ENCODE data around the gene KCNJ6.
"Not testable (repeated sequence)": the region's sequence is repeated elsewhere in the genome, so short reads cannot be mapped to it uniquely, and the experiment has no call there.

KCNJ6 gene

GRCh38 chr21:37643862-37644261 lies 272.4 kb downstream of the KCNJ6 start:
- H3K4me3 ChIP-seq (ENCODE audit: low read length in 2 of 2); H3K27me3 ChIP-seq (ENCODE audit: control insufficient read depth in 2 of 2, insufficient read depth in 2 of 2, low read length in 2 of 2); H3K9ac ChIP-seq (ENCODE audit: low read depth in 1 of 2, low read length in 2 of 2); H3K36me3 ChIP-seq (ENCODE audit: control insufficient read depth in 2 of 2, insufficient read depth in 2 of 2, low read length in 2 of 2); H3K4me1 ChIP-seq (ENCODE audit: control insufficient read depth in 2 of 2, insufficient read depth in 2 of 2, low read length in 2 of 2); H3K9me3 ChIP-seq (ENCODE audit: control insufficient read depth in 2 of 2, low read length in 2 of 2); H3K27ac ChIP-seq (ENCODE audit: low read depth in 2 of 2, low read length in 2 of 2): not testable (repeated sequence)

GRCh38 chr21:37642493-37642892 lies 273.8 kb downstream of the KCNJ6 start:
- H3K9ac ChIP-seq (ENCODE audit: low read depth in 1 of 2, low read length in 2 of 2): no peak overlapping the region
- no peaks in the 10 kb centered on the region for H3K9me3 ChIP-seq (ENCODE audit: control insufficient read depth in 2 of 2, low read length in 2 of 2)
- H3K4me3 ChIP-seq (ENCODE audit: low read length in 2 of 2): no peak overlapping the region
- H3K4me1 ChIP-seq (ENCODE audit: control insufficient read depth in 2 of 2, insufficient read depth in 2 of 2, low read length in 2 of 2): no peaks in the 10 kb centered on the region
- peaks cover 4 to 7% of the 10 kb centered on the region in 2 donors for H3K27me3 ChIP-seq (ENCODE audit: control insufficient read depth in 2 of 2, insufficient read depth in 2 of 2, low read length in 2 of 2)
- no peak overlapping the region for H3K27ac ChIP-seq (ENCODE audit: low read depth in 2 of 2, low read length in 2 of 2)
- H3K36me3 ChIP-seq (ENCODE audit: control insufficient read depth in 2 of 2, insufficient read depth in 2 of 2, low read length in 2 of 2): no peaks in the 10 kb centered on the region

GRCh38 chr21:37639756-37640155 lies 276.5 kb downstream of the KCNJ6 start:
- Histone ChIP-seq H3K4me1 (ENCODE audit: control insufficient read depth in 2 of 2, insufficient read depth in 2 of 2, low read length in 2 of 2) (no peaks in the 10 kb centered on the region), H3K27me3 (ENCODE audit: control insufficient read depth in 2 of 2, insufficient read depth in 2 of 2, low read length in 2 of 2) (peaks cover 5 to 8% of the 10 kb centered on the region in 2 donors), H3K36me3 (ENCODE audit: control insufficient read depth in 2 of 2, insufficient read depth in 2 of 2, low read length in 2 of 2) (no peaks in the 10 kb centered on the region), H3K27ac (ENCODE audit: low read depth in 2 of 2, low read length in 2 of 2) (no peak overlapping the region), H3K4me3 (ENCODE audit: low read length in 2 of 2) (no peak overlapping the region), H3K9me3 (ENCODE audit: control insufficient read depth in 2 of 2, low read length in 2 of 2) (no peaks in the 10 kb centered on the region), H3K9ac (ENCODE audit: low read depth in 1 of 2, low read length in 2 of 2) (no peak overlapping the region)

DNA sequence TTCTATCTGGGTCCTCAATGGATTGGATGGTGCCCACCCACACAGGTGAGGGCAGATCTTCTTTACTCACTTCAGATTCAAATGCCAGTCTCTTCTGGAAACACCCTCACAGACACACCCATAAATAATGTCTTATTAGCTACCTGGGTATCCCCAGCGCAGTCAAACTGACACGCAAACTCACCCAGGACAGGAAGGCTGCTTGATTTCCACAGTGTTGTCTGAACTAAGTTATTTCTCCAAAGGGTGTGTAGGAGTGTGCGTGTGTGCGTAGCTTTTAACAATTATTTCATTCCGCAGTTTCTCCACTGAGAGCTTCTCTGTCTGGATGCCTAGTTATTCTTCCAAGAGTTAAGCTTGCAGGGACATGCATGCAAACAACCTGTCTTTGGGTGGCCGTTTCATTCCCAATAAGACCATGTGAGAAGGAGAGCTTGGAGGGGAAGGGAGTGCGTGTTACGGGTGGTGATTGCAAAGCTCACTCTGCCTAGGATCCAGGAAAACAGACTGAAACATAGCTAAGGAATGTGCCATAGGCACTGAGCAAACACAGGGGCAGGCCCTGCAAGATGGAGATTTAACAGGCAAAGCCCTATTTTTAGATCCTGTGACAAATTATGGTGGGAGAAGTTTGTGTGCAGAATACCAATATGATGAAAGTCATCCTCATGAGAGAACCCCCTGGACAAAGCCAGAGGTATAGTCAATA lies 280.0 kb downstream of the KCNJ6 start:
- no peak overlapping the region for H3K4me3 ChIP-seq (ENCODE audit: low read length in 2 of 2)
- no peak overlapping the region for H3K27ac ChIP-seq (ENCODE audit: low read depth in 2 of 2, low read length in 2 of 2)
- H3K9me3 ChIP-seq (ENCODE audit: control insufficient read depth in 2 of 2, low read length in 2 of 2): no peaks in the 10 kb centered on the region
- no peak overlapping the region for H3K9ac ChIP-seq (ENCODE audit: low read depth in 1 of 2, low read length in 2 of 2)
- peaks cover 4 to 5% of the 10 kb centered on the region in 2 donors for H3K27me3 ChIP-seq (ENCODE audit: control insufficient read depth in 2 of 2, insufficient read depth in 2 of 2, low read length in 2 of 2)
- H3K36me3 ChIP-seq (ENCODE audit: control insufficient read depth in 2 of 2, insufficient read depth in 2 of 2, low read length in 2 of 2): no peaks in the 10 kb centered on the region
- no peaks in the 10 kb centered on the region for H3K4me1 ChIP-seq (ENCODE audit: control insufficient read depth in 2 of 2, insufficient read depth in 2 of 2, low read length in 2 of 2)

GRCh38 chr21:37631319-37632117 lies 284.7 kb downstream of the KCNJ6 start:
- Histone ChIP-seq H3K4me1 (ENCODE audit: control insufficient read depth in 2 of 2, insufficient read depth in 2 of 2, low read length in 2 of 2) (no peaks in the 10 kb centered on the region), H3K27ac (ENCODE audit: low read depth in 2 of 2, low read length in 2 of 2) (no peak overlapping the region), H3K9me3 (ENCODE audit: control insufficient read depth in 2 of 2, low read length in 2 of 2) (no peaks in the 10 kb centered on the region), H3K36me3 (ENCODE audit: control insufficient read depth in 2 of 2, insufficient read depth in 2 of 2, low read length in 2 of 2) (no peaks in the 10 kb centered on the region), H3K4me3 (ENCODE audit: low read length in 2 of 2) (no peak overlapping the region), H3K9ac (ENCODE audit: low read depth in 1 of 2, low read length in 2 of 2) (no peak overlapping the region), H3K27me3 (ENCODE audit: control insufficient read depth in 2 of 2, insufficient read depth in 2 of 2, low read length in 2 of 2) (peaks cover 0 to 4% of the 10 kb centered on the region in 2 donors)

- H3K27me3 ChIP-seq (ENCODE audit: control insufficient read depth in 2 of 2, insufficient read depth in 2 of 2, low read length in 2 of 2): peaks cover 0 to 4% of the 10 kb centered on the region in 2 donors
- no peak overlapping the region for H3K9ac ChIP-seq (ENCODE audit: low read depth in 1 of 2, low read length in 2 of 2)
- H3K9me3 ChIP-seq (ENCODE audit: control insufficient read depth in 2 of 2, low read length in 2 of 2): no peaks in the 10 kb centered on the region
- no peak overlapping the region for H3K4me3 ChIP-seq (ENCODE audit: low read length in 2 of 2)
- H3K36me3 ChIP-seq (ENCODE audit: control insufficient read depth in 2 of 2, insufficient read depth in 2 of 2, low read length in 2 of 2): no peaks in the 10 kb centered on the region
- H3K27ac ChIP-seq (ENCODE audit: low read depth in 2 of 2, low read length in 2 of 2): no peak overlapping the region
- no peaks in the 10 kb centered on the region for H3K4me1 ChIP-seq (ENCODE audit: control insufficient read depth in 2 of 2, insufficient read depth in 2 of 2, low read length in 2 of 2)
Measured at GRCh38 chr21:37630872-37631271, 285.4 kb downstream of the KCNJ6 start.

- Histone ChIP-seq H3K9me3 (ENCODE audit: control insufficient read depth in 2 of 2, low read length in 2 of 2) (no peaks in the 10 kb centered on the region), H3K4me3 (ENCODE audit: low read length in 2 of 2) (no peak overlapping the region), H3K9ac (ENCODE audit: low read depth in 1 of 2, low read length in 2 of 2) (no peak overlapping the region), H3K4me1 (ENCODE audit: control insufficient read depth in 2 of 2, insufficient read depth in 2 of 2, low read length in 2 of 2) (no peaks in the 10 kb centered on the region), H3K27me3 (ENCODE audit: control insufficient read depth in 2 of 2, insufficient read depth in 2 of 2, low read length in 2 of 2) (peaks cover 0 to 4% of the 10 kb centered on the region in 2 donors), H3K36me3 (ENCODE audit: control insufficient read depth in 2 of 2, insufficient read depth in 2 of 2, low read length in 2 of 2) (no peaks in the 10 kb centered on the region), H3K27ac (ENCODE audit: low read depth in 2 of 2, low read length in 2 of 2) (no peak overlapping the region)
Measured at GRCh38 chr21:37628362-37628761, 287.9 kb downstream of the KCNJ6 start.

DNA sequence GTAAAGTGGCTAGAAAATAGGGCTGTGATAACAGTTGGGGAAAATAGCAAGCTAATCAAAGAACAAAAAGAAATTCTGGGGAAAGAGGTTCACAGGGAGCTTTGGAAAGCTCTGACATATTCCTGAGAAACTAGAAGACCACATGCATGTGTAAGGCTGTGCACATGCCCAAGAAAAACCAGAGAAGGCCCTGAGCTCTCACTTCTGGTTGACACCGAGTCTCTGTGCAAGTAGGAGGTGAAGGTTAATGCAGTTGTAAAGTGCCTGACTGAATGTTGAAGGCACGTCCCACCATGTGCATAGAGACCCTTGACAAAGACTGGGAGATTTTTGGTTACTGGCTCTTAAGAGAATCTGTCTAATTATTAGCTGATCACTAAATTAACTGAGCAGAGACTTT lies 288.7 kb downstream of the KCNJ6 start:
- H3K27ac ChIP-seq (ENCODE audit: low read depth in 2 of 2, low read length in 2 of 2): no peak overlapping the region
- no peak overlapping the region for H3K9ac ChIP-seq (ENCODE audit: low read depth in 1 of 2, low read length in 2 of 2)
- H3K9me3 ChIP-seq (ENCODE audit: control insufficient read depth in 2 of 2, low read length in 2 of 2): no peaks in the 10 kb centered on the region
- H3K4me1 ChIP-seq (ENCODE audit: control insufficient read depth in 2 of 2, insufficient read depth in 2 of 2, low read length in 2 of 2): no peaks in the 10 kb centered on the region
- H3K36me3 ChIP-seq (ENCODE audit: control insufficient read depth in 2 of 2, insufficient read depth in 2 of 2, low read length in 2 of 2): no peaks in the 10 kb centered on the region
- peaks cover 0 to 4% of the 10 kb centered on the region in 2 donors for H3K27me3 ChIP-seq (ENCODE audit: control insufficient read depth in 2 of 2, insufficient read depth in 2 of 2, low read length in 2 of 2)
- no peak overlapping the region for H3K4me3 ChIP-seq (ENCODE audit: low read length in 2 of 2)

- Histone ChIP-seq H3K36me3 (ENCODE audit: control insufficient read depth in 2 of 2, insufficient read depth in 2 of 2, low read length in 2 of 2) (no peaks in the 10 kb centered on the region), H3K27ac (ENCODE audit: low read depth in 2 of 2, low read length in 2 of 2) (no peak overlapping the region), H3K9me3 (ENCODE audit: control insufficient read depth in 2 of 2, low read length in 2 of 2) (no peaks in the 10 kb centered on the region)
Measured at GRCh38 chr21:37627074-37627473, 289.2 kb downstream of the KCNJ6 start.

DNA sequence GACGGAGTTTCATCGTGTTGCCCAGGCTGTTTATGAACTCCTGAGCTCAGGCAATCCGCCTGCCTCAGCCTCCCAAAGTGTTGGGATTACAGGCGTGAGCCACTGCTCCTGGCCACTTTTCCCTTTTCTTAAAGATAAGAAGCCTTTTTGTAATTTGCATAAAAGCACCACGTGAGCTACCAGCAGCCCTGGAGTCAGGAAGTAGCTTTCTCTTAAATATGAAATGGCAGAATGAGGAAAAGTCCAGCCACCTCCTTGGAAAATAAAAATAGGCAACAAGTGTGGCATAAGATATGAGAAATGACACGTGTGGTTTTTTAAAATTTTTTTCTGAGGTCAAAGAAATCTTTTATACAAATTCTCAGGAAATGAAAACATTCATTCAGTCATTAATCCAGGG lies 289.9 kb downstream of the KCNJ6 start:
- H3K27ac ChIP-seq (ENCODE audit: low read depth in 2 of 2, low read length in 2 of 2): no peak overlapping the region
- H3K36me3 ChIP-seq (ENCODE audit: control insufficient read depth in 2 of 2, insufficient read depth in 2 of 2, low read length in 2 of 2): no peaks in the 10 kb centered on the region
- no peaks in the 10 kb centered on the region for H3K4me1 ChIP-seq (ENCODE audit: control insufficient read depth in 2 of 2, insufficient read depth in 2 of 2, low read length in 2 of 2)
- H3K27me3 ChIP-seq (ENCODE audit: control insufficient read depth in 2 of 2, insufficient read depth in 2 of 2, low read length in 2 of 2): peaks cover 0 to 4% of the 10 kb centered on the region in 2 donors
- H3K9ac ChIP-seq (ENCODE audit: low read depth in 1 of 2, low read length in 2 of 2): no peak overlapping the region
- no peaks in the 10 kb centered on the region for H3K9me3 ChIP-seq (ENCODE audit: control insufficient read depth in 2 of 2, low read length in 2 of 2)
- H3K4me3 ChIP-seq (ENCODE audit: low read length in 2 of 2): no peak overlapping the region

More at GRCh38 chr21:37627074-37627473, 289.2 kb downstream of the KCNJ6 start:
- H3K4me3 ChIP-seq (ENCODE audit: low read length in 2 of 2): no peak overlapping the region
- H3K4me1 ChIP-seq (ENCODE audit: control insufficient read depth in 2 of 2, insufficient read depth in 2 of 2, low read length in 2 of 2): no peaks in the 10 kb centered on the region
- H3K9ac ChIP-seq (ENCODE audit: low read depth in 1 of 2, low read length in 2 of 2): no peak overlapping the region
- H3K27me3 ChIP-seq (ENCODE audit: control insufficient read depth in 2 of 2, insufficient read depth in 2 of 2, low read length in 2 of 2): peaks cover 0 to 4% of the 10 kb centered on the region in 2 donors
